Natural killer cell treated with Interleukin-12 subunit alpha and Interleukin-12 subunit beta and Interleukin-15 and Interleukin-18, amount 100 ng/mL, for 72 hours (primary cell): ENCODE data around the gene PODNL1. TPM values are rescaled to one million over a fixed set of nuclear protein-coding genes. Genes with fewer than 3 reads are reported as not detected.

Experiments used
- ATAC-seq, 2 donors: fragments of 150-1000 bp; cut with Tn5 transposase in 1 of 2; sonication (Bioruptor Pico), chemical (Tn5 transposase) in 1 of 2; 2 replicates each; pipeline ENCODE4 v1.10.0; 2021
- DNase-seq: peaks from one replicate; pipeline ENCODE4 v3.0.0; 2022; ENCODE audit warnings: low spot score
- H3K27ac Mint-ChIP-seq, 2 donors: 1 replicate in 1 of 2; 2 replicates in 1 of 2; pipeline ENCODE4 v1.8.0; 2022; ENCODE audit warnings: mixed read lengths in 2 of 2, mild to moderate bottlenecking in 1 of 2, moderate library complexity in 1 of 2
- H3K27me3 Mint-ChIP-seq, 2 donors: 1 replicate in 1 of 2; 2 replicates in 1 of 2; pipeline ENCODE4 v1.8.0; 2022; ENCODE audit warnings: mixed read lengths in 2 of 2
- H3K36me3 Mint-ChIP-seq: one replicate; pipeline ENCODE4 v1.8.0; 2022; ENCODE audit warnings: mixed read lengths
- H3K4me1 Mint-ChIP-seq, 2 donors: 1 replicate in 1 of 2; 2 replicates in 1 of 2; pipeline ENCODE4 v1.8.0; 2022; ENCODE audit warnings: low read depth in 2 of 2, mixed read lengths in 2 of 2, mild to moderate bottlenecking in 1 of 2
- H3K4me3 Mint-ChIP-seq: one replicate; pipeline ENCODE4 v1.8.0; 2022; ENCODE audit warnings: mixed read lengths
- H3K9me3 Mint-ChIP-seq: 2 replicates; pipeline ENCODE4 v1.8.0; 2022; ENCODE audit warnings: mixed read lengths
- total RNA-seq, 2 donors: library from RNA; stranded (reverse); gene quantifications; one replicate each; pipeline ENCODE4 v1.2.3, GENCODE V29; 2022

PODNL1 gene, protein sequence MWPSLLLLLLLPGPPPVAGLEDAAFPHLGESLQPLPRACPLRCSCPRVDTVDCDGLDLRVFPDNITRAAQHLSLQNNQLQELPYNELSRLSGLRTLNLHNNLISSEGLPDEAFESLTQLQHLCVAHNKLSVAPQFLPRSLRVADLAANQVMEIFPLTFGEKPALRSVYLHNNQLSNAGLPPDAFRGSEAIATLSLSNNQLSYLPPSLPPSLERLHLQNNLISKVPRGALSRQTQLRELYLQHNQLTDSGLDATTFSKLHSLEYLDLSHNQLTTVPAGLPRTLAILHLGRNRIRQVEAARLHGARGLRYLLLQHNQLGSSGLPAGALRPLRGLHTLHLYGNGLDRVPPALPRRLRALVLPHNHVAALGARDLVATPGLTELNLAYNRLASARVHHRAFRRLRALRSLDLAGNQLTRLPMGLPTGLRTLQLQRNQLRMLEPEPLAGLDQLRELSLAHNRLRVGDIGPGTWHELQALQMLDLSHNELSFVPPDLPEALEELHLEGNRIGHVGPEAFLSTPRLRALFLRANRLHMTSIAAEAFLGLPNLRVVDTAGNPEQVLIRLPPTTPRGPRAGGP
- under 1 TPM in 1 of 2 donors, not detected in 1; 0.70 TPM for total RNA-seq

DNA sequence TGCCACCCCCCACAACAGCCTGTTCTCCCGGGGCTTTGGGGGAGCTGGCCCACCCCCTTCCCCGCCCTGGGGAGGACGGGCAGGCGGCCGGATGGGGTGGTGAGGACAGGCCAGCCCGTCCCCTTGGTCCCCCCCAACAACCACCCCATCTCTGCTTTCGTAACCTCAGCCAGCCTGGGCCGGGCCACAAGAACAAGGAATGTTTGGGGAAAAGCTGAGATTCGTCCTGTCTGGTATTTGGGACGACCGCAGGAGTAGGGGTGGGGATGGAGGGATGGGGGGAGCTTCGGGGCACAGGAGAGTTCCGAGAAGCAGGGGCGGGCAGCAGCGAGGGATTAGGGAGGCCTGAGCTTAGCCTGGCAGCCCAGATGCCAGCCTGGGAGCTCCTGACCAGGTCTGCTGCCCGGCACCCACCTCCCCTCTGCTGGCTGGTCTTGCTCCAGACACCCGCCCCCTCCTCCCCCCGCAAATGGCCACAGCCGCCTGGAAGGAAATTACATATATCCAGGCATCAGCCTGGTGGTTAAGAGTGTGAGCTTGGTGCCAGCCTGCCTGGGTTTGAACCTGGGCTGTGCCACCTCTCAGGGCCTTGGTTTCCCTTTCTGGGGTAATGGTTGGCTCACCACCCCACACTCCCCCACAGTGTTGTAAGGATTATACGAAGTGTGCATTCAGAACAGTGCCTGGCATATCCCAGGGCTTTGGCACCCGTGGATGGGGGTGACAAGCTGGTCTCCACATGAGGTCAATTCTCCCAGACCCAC lies at the start of gene PODNL1:
PODNL1 (minus strand) TSS at position 117 of the 764 bp plus-strand sequence. CDS start 236 bp downstream, outside the sequence.
- H3K36me3 Mint-ChIP-seq = no peaks in the 10 kb centered on the region
- DNase-seq (no peak), ATAC-seq (peak; percentile 41 to 45)
- peaks cover 0 to 15% of the 10 kb centered on the region in 2 donors for H3K4me1 Mint-ChIP-seq
- H3K9me3 Mint-ChIP-seq = no peaks in the 10 kb centered on the region
- no peak within 1 kb of the TSS for H3K27ac Mint-ChIP-seq
- no peak within 1 kb of the TSS for H3K4me3 Mint-ChIP-seq
- H3K27me3 Mint-ChIP-seq = peaks cover 7 to 9% of the 10 kb centered on the region in 2 donors

DNA sequence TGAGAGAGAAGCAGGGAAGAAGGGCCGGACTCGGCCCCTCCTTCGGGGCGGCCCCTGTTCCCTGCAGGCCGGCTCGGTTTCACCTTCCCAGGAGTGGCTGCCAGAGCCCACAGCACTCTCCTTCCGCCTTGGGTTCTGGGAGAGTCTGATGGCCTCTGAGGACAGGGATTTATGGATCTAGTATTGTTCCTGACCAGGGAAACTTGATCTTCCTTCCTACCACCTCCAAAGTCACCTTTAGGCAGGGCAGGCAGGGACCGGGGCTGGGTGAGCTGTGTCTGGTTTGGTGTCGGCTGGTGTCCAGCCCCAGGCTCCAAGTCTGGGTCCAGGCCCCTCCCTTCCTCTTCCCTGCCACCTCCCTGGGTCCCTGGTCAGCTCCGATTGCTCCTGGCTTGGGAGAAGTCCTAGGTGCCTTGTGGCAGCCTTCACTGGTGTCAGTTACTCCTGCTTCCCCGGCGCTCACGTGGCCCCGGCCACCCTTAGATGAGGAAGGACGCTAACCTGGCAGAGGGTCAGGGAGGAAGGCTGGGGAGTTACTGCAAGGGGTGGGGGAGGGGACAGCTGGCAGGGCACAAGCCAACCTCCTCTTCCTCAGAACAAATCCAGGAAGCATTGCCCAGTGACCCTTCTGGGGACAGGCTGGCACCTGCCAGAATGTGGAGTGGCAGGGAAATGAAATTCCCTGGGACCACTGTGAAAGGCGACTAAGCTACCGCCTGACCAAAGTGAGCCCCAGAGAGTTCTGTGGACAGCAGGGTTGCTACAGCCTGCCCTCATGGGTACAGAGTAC lies 49.1 kb upstream of the PODNL1 start:
- no peak for DNase-seq
- H3K4me1 Mint-ChIP-seq = peaks cover 23 to 38% of the 10 kb centered on the region in 2 donors

DNA sequence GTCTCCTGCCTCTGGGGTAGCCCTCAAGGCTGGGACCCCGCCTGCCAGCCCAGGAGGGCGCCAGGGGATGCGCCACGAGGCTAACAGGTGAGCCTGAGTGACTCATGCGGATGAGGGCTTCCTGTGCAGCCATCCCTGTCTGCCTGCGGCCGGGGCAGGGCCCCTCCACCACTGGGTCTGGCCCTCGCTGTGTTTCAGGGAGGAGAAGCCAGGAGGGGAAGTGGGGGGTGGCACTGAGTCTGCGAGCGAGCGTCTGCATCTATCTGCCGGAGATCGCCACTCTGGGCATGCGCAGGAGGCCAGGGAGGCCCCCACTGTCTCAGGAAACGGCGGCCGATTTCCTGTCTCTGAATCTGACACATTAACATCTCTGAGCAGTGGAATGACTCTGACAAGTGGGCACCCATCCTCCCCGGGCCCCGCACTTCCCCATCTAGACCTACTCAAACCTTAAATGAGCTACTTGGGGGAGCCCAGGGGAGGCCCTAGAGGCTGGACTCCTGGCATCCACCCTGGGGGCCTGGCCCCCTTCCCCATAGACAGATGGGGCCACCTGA lies 48.2 kb upstream of the PODNL1 start:
- peak; percentile 94 to 96 for ATAC-seq
- Mint-ChIP-seq H3K27ac (peak overlapping the region; percentile 99 to 100), H3K4me3 (peak overlapping the region; percentile 82), H3K36me3 (no peaks in the 10 kb centered on the region), H3K4me1 (peaks cover 23 to 36% of the 10 kb centered on the region in 2 donors), H3K27me3 (no peaks in the 10 kb centered on the region), H3K9me3 (no peaks in the 10 kb centered on the region)
- peak; percentile 99 for DNase-seq

More for the DNA sequence above, 49.1 kb upstream of the PODNL1 start:
- no peaks in the 10 kb centered on the region for H3K9me3 Mint-ChIP-seq
- peak overlapping the region; percentile 82 for H3K4me3 Mint-ChIP-seq
- peak overlapping the region; percentile 99 to 100 for H3K27ac Mint-ChIP-seq
- no peak for ATAC-seq
- no peaks in the 10 kb centered on the region for H3K27me3 Mint-ChIP-seq
- H3K36me3 Mint-ChIP-seq = no peaks in the 10 kb centered on the region

DNA sequence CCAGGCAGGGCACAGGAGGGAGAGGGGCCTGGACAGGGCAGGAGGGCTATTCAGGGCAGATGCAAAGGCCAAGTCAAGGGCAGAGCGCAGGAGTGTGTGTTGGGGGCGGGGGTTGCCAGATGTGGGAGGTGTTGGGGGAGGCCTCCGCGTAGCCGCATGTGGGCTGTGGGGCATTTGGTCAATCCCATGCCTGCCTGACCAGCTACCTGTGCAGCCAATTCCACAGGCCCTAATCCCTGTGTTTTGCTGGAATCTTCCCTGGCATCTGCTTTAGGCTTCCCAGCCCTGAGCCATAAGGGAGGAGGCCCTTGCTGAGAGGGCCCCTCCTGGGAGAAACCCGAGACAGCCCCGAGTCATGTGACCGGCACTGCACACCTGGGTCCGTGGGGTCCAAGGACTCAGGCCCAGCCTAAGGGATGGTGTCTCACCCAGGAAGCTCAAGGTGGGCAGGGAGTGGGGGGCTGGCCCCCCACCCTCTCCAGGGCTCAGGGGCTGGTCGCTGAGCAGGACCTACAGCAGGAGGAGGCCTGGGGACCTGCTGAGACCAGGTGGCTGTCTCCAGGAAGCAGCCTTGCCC lies 47.6 kb upstream of the PODNL1 start:
- Mint-ChIP-seq H3K27me3 (no peaks in the 10 kb centered on the region), H3K27ac (peak overlapping the region; percentile 99 to 100), H3K9me3 (no peaks in the 10 kb centered on the region), H3K4me1 (peaks cover 23 to 36% of the 10 kb centered on the region in 2 donors), H3K36me3 (no peaks in the 10 kb centered on the region), H3K4me3 (peak overlapping the region; percentile 82)
- DNase-seq (no peak), ATAC-seq (no peak)

DNA sequence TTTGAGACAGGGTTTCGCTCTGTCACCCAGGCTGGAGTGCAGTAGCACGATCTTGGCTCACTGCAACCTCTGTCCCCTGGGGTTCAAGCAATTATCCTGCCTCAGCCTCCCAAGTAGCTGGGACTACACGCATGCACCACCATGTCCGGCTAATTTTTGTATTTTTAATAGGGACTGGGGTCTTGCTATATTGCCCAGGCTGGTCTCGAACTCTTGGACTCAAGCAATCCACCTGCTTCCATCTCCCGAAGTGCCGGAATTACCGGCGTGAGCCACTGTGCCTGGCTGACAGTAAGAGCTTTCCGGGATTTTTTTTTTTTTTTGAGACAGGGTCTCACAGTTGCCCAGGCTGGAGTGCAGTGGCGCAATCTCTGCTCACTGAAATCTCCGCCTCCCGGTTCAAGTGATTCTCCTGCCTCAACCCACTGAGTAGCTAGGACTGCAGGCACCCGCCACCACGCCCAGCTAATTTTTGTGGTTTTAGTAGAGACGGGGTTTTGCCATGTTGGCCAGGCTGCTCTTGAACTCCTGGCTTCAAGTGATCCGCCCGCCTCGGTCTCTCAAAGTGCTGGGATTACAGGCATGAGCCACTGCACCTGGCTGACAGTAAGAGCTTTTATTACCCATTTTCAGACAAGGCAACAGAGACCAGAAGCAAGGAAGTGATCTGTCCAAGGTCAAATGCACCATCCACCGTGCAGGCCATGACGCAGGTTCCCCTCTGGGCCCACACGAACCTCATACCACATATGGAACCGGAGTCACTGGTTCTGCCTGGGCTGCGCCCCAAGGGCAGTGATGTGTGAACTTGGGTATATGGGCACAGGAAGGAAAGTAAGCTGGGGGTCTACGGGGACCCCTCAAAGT lies 46.9 kb upstream of the PODNL1 start:
- no peak for DNase-seq
- H3K27ac Mint-ChIP-seq = peak overlapping the region; percentile 99 to 100
- no peak for ATAC-seq
- no peaks in the 10 kb centered on the region for H3K36me3 Mint-ChIP-seq
- no peaks in the 10 kb centered on the region for H3K27me3 Mint-ChIP-seq
- H3K4me3 Mint-ChIP-seq = peak overlapping the region; percentile 63
- H3K9me3 Mint-ChIP-seq = no peaks in the 10 kb centered on the region
- H3K4me1 Mint-ChIP-seq = peaks cover 23 to 35% of the 10 kb centered on the region in 2 donors

DNA sequence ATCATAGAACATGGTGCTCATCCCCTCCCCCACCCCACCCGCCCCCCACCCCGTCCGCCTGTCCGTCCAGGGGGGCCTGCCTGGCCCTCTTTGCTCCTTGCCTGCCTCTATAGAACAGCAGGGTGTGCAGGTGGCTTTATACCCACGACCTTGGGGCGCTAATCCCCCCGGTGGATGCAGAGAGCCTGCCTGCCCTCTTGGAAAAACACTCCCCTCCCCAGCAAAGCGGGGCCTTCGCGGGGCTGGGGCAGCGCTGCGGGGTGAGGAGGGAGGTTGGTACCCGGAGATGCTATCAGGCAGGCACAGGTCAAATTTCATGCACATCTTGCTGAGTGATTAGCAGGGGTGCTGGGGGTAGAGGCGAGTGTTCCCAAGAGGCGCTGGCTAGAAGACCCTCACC lies 46.0 kb upstream of the PODNL1 start:
- peaks cover 23 to 26% of the 10 kb centered on the region in 2 donors for H3K4me1 Mint-ChIP-seq
- no peaks in the 10 kb centered on the region for H3K36me3 Mint-ChIP-seq
- DNase-seq (no peak), ATAC-seq (no peak)
- no peaks in the 10 kb centered on the region for H3K9me3 Mint-ChIP-seq
- H3K4me3 Mint-ChIP-seq = no peak overlapping the region
- H3K27me3 Mint-ChIP-seq = no peaks in the 10 kb centered on the region
- no peak overlapping the region for H3K27ac Mint-ChIP-seq

DNA sequence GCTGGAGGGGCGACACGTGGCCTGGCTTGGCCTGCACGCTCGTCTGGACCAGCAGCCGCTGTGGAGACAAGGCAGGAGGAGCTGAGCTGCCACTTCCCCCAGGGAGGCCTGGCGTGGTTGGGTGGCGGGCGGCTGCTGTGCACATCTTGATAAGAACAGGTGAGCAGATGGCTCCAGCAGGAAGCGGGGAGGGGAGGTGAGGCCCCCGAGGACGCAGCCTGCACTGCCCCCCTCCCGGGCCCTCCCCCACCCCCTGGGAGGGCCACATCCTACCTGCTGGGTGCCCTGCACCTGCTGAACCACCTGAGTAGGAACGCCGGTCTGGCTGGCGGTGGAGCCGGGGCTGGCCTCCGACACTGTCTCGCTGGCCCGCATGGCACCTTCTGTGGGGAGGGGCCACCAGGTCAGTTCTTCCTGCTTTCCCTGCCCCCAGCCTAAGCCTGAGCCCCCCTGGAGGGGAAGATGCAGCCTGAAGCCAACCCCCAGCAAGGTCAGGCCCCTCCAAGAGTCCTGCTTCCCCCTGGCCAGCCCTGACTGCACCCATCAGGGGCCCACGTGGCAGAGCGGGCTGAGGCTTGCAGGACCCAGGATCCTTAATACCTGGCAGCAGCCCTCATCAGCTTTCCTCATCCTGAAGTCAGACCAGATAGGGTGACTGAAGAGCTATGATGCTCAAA lies 45.1 kb upstream of the PODNL1 start:
- no peak for ATAC-seq
- Mint-ChIP-seq H3K27ac (no peak overlapping the region), H3K27me3 (no peaks in the 10 kb centered on the region), H3K4me3 (no peak overlapping the region), H3K4me1 (peaks cover 19 to 23% of the 10 kb centered on the region in 2 donors), H3K36me3 (no peaks in the 10 kb centered on the region), H3K9me3 (no peaks in the 10 kb centered on the region)
- DNase-seq = no peak

DNA sequence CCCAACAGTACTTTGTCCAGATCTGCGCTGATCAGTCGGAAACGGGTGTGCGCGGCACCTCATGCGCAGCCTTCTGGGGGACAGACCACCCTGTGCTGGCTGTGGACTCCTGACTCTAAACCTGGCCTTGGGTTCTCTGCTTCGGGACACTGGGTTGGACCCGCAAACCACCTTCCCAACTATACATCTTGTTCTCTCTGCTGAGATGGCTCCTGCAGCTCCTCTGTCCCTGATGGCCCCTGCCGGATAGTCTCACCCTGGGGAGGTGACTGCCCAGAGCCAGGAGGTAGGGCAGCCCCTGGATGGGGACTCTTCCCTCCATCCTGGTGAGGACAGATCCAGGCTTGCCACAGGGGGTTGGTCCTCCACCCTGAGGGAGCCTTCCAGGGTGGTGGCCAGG lies 44.6 kb upstream of the PODNL1 start:
- Mint-ChIP-seq H3K27ac (no peak overlapping the region), H3K9me3 (no peaks in the 10 kb centered on the region), H3K4me3 (no peak overlapping the region), H3K36me3 (no peaks in the 10 kb centered on the region), H3K27me3 (no peaks in the 10 kb centered on the region), H3K4me1 (peaks cover 19 to 23% of the 10 kb centered on the region in 2 donors)
- ATAC-seq (no peak), DNase-seq (no peak)

DNA sequence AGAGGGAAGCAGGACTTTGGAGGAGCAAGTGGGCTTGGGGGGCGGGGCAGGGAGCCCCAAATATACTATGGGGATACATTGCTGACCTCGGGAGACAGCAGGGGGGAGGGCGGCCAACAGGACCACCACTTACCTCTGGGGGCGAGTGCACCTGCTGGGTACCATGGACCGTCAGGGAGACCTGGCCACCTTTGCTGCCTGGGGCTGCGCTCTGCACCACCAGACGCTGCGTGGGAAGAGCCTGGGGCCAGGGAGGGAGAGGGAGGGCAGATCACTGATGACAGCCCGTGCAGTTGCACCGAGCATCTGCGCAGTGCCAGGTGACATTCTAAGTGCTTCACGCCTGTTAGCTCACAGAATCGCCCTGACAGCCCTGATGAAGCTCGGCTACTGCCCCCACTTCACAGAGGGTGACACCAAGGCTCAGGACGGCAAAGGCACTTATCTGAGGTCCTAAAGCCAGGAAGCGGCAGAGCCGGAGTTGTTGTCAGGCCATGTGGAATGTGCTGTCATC lies 43.8 kb upstream of the PODNL1 start:
- no peaks in the 10 kb centered on the region for H3K9me3 Mint-ChIP-seq
- no peak overlapping the region for H3K4me3 Mint-ChIP-seq
- H3K4me1 Mint-ChIP-seq = peaks cover 14 to 18% of the 10 kb centered on the region in 2 donors
- ATAC-seq = no peak
- H3K27ac Mint-ChIP-seq = peak overlapping the region in 1 of 2 donors; percentile 23
- DNase-seq = no peak
- no peaks in the 10 kb centered on the region for H3K36me3 Mint-ChIP-seq
- no peaks in the 10 kb centered on the region for H3K27me3 Mint-ChIP-seq

DNA sequence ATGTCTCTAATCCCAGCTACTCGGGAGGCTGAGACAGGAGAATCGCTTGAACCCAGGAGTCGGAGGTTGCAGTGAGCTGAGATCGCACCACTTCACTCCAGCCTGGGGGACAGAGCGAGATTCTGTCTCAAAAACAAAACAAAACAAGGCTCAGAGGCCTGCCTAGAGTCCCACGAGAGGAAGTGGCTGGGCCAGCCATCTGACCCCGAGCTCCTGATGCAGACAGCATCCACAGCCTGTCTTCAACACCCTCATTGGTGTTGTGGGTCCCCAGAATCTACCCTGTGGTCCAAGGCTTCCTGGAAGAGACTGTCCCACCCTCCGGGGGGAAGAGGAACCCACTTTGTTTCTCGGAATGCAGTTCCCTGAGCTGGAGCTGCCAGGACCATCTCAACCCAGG lies 43.2 kb upstream of the PODNL1 start:
- H3K4me1 Mint-ChIP-seq = peaks cover 11 to 12% of the 10 kb centered on the region in 2 donors
- no peaks in the 10 kb centered on the region for H3K36me3 Mint-ChIP-seq
- no peaks in the 10 kb centered on the region for H3K9me3 Mint-ChIP-seq
- DNase-seq = no peak
- H3K4me3 Mint-ChIP-seq = no peak overlapping the region
- no peaks in the 10 kb centered on the region for H3K27me3 Mint-ChIP-seq
- no peak for ATAC-seq
- H3K27ac Mint-ChIP-seq = peak overlapping the region in 1 of 2 donors; percentile 23

DNA sequence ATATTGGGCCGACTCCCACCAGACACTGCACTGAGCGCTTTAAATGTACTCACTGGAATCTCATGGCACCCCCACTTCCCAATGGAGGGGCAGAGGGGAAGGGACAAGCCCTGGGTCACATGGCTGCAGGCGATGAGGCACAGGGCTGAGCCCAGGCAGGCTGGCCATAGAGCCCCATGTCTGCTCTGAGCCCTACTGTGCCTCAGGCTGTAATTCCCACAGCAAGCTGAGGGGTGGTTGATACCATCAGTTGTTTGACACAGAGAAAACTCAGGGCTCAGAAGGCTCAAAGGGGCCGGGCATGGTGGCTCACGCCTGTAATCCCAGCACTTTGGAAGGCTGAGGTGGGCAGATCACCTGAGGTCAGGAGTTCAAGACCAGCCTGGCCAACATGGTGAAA lies 42.8 kb upstream of the PODNL1 start:
- ATAC-seq (no peak), DNase-seq (no peak)
- no peaks in the 10 kb centered on the region for H3K27me3 Mint-ChIP-seq
- peaks cover 8 to 11% of the 10 kb centered on the region in 2 donors for H3K4me1 Mint-ChIP-seq
- H3K4me3 Mint-ChIP-seq = no peak overlapping the region
- no peak overlapping the region for H3K27ac Mint-ChIP-seq
- H3K9me3 Mint-ChIP-seq = no peaks in the 10 kb centered on the region
- H3K36me3 Mint-ChIP-seq = no peaks in the 10 kb centered on the region
